ENCODE data around the gene RGP1. TPM values are rescaled to one million over a fixed set of nuclear protein-coding genes. Genes with fewer than 3 reads are reported as not detected.

Gene RGP1
- total RNA-seq, 2 experiments from 2014 or later: 13.5 to 27.1 TPM

DNA sequence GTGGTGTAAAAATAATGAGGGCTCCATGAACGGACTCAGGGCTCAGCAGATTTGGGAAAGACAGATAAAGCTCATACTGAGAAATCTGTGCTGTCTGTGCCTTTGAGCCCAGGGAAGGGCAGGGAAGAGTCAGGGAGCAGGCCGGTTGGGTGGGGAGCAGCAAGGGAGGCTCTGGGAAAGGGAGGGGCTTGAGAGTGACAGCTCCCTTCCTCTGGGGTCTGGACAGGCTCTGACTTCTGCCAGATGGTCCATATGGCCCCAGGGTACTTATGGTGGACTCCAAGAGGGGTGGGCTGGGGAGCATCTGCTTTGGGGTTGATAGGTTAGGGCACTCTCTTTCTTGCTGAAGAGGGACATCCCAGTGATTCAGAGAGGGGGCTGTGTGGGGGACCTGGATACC, 44.4 kb downstream of the RGP1 start:
- no peaks in the 10 kb centered on the region for H3K9me3 ChIP-seq (ENCODE audit: low read length)
- POLR2A ChIA-PET: interaction anchor here (2.0 kb wide), 1 partner anchor 17 kb away, joined by 4 read pairs; no protein-coding TSS in a partner anchor
- intact Hi-C loops (cut with micrococcal nuclease; ENCODE audit: unreplicated experiment): loop anchor here (10.0 kb wide), 1 partner anchor 231 kb away; no protein-coding TSS in a partner anchor

GRCh38 chr9:35795695-35796094, 46.6 kb downstream of the RGP1 start:
- Histone ChIP-seq H3K79me2 (ENCODE audit: insufficient read depth, low read depth, low read length) (no peaks in the 10 kb centered on the region), H3K9me3 (ENCODE audit: low read length) (no peaks in the 10 kb centered on the region), H3K27ac (ENCODE audit: low read depth, low read length, poor library complexity, severe bottlenecking) (no peak overlapping the region), H4K20me1 (ENCODE audit: insufficient read depth, low read length) (no peaks in the 10 kb centered on the region), H3K4me3 (ENCODE audit: low read depth, low read length, poor library complexity, severe bottlenecking) (no peak overlapping the region), H3K4me1 (ENCODE audit: insufficient read depth, low read length, poor library complexity, severe bottlenecking) (peaks cover 9% of the 10 kb centered on the region), H3K4me2 (ENCODE audit: low read length) (no peak overlapping the region), H3K9me2 (ENCODE audit: insufficient read depth, low read length) (no peaks in the 10 kb centered on the region), H2AFZ (ENCODE audit: low read length) (no peak overlapping the region), H3K36me3 (ENCODE audit: insufficient read depth, low read length) (no peaks in the 10 kb centered on the region; the same call in 1 of the 2 replicates)
- no TSS peak for BruUV-seq (replicated peaks)
- no peak for TF ChIP-seq EZH2phosphoT487 (IDR thresholded peaks at IDR 0.05; ENCODE audit: borderline replicate concordance, low read depth, low read length)
- no peak for TF ChIP-seq CTCF (conservative IDR thresholded peaks at IDR 0.05; ENCODE audit: low read length)
- CTCF ChIA-PET (ENCODE audit: unreplicated experiment): no interaction called here
- no peak for DNase-seq (ENCODE audit: low spot score)
- POLR2A ChIA-PET: no interaction called here
- intact Hi-C loops (cut with micrococcal nuclease; ENCODE audit: unreplicated experiment): loop anchor here (10.0 kb wide), 1 partner anchor 229 kb away; no protein-coding TSS in a partner anchor

More for the DNA sequence above, 44.4 kb downstream of the RGP1 start:
- Histone ChIP-seq H3K36me3 (ENCODE audit: insufficient read depth, low read length) (no peaks in the 10 kb centered on the region; the same call in 1 of the 2 replicates), H3K9me2 (ENCODE audit: insufficient read depth, low read length) (no peaks in the 10 kb centered on the region), H3K79me2 (ENCODE audit: insufficient read depth, low read depth, low read length) (no peaks in the 10 kb centered on the region), H2AFZ (ENCODE audit: low read length) (no peak overlapping the region), H3K27ac (ENCODE audit: low read depth, low read length, poor library complexity, severe bottlenecking) (no peak overlapping the region), H4K20me1 (ENCODE audit: insufficient read depth, low read length) (no peaks in the 10 kb centered on the region), H3K4me2 (ENCODE audit: low read length) (no peak overlapping the region), H3K4me1 (ENCODE audit: insufficient read depth, low read length, poor library complexity, severe bottlenecking) (peaks cover 9% of the 10 kb centered on the region), H3K4me3 (ENCODE audit: low read depth, low read length, poor library complexity, severe bottlenecking) (no peak overlapping the region)
- BruUV-seq (replicated peaks): no TSS peak
- DNase-seq (ENCODE audit: low spot score): no peak
- CTCF ChIA-PET (ENCODE audit: unreplicated experiment): interaction anchor here (0.6 to 1.4 kb wide), 2 partner anchors 33 to 291 kb away, joined by 3 read pairs; no protein-coding TSS in a partner anchor
- TF ChIP-seq CTCF (conservative IDR thresholded peaks at IDR 0.05; ENCODE audit: low read length): no peak
- no peak for TF ChIP-seq EZH2phosphoT487 (IDR thresholded peaks at IDR 0.05; ENCODE audit: borderline replicate concordance, low read depth, low read length)
